ENCODE data around the gene NCBP3.
A peak's percentile ranks its signal among the peaks of the same experiment; 100 is the strongest.
"Not testable (repeated sequence)": the region's sequence is repeated elsewhere in the genome, so short reads cannot be mapped to it uniquely, and the experiment has no call there.

The NCBP3 gene

DNA sequence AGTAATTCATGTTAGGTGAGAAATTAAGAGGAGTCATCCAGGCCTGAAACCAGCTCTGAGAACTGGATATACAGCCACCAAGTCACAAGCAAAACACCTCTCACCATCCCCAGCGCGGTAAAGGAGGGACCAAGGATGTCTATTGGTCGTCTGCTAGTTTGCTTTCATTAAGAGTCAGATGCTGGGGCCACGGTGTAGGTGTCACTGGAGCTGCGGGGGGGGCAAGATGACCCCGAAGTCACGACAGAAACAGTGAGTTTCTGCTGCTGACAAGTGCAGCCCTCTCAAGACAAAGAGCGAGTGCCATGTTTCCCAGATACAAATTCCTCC lies 790 bp downstream of the NCBP3 start:
- TF ChIP-seq ZNF274 (IDR thresholded peaks at IDR 0.05; ENCODE audit: low read depth, low read length), result no peak
- H3K4me3 ChIP-seq (ENCODE audit: low read length), result peak overlapping the region; percentile 96

DNA sequence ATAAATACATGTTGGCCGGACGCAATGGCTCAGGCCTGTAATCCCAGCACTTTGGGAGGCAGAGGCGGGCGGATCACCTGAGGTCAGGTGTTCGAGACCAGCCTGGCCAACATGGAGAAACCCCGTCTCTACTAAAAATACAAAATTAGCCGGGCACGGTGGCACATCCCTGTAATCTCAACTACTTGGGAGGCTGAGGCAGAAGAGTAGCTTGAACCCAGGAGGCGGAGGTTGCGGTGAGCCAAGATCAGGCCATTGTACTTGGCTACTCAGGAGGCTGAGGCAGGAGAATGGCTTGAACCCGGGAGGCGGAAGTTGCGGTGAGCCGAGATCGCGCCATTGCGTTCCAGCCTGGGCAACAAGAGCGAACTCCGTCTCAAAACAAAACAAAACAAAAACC lies 1.5 kb downstream of the NCBP3 start:
- not testable (repeated sequence) for H3K4me3 ChIP-seq (ENCODE audit: low read length)

DNA sequence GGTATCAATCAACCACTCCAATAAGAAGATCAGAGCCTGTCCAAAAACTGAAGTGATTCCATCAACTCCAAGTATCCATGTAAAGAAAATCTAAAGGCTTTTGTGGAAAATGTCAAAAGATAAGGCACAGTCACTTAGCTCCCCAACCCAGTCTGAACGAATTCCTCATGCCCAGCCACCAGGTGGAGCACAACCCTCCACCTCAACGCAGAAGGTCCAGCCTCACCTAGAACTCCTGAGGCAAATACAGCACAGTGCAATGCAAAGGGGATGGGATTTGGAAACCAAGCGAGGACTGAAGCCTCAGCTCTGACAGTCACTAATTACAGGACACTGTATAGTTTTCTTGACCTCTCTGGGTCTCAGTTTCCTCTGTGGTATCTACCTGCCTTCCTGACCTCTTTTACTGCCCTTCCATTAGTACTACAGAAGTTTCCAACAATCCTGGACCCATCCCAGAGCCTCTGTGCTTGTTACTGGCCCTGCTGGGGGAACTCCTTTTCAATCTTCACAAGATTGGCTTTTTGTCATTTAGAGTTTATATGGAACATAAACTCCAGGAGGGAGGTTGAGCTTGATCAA lies 2.0 kb downstream of the NCBP3 start:
- H3K4me3 ChIP-seq (ENCODE audit: low read length), result no peak overlapping the region
- no peak for TF ChIP-seq ZNF274 (IDR thresholded peaks at IDR 0.05; ENCODE audit: low read depth, low read length)

DNA sequence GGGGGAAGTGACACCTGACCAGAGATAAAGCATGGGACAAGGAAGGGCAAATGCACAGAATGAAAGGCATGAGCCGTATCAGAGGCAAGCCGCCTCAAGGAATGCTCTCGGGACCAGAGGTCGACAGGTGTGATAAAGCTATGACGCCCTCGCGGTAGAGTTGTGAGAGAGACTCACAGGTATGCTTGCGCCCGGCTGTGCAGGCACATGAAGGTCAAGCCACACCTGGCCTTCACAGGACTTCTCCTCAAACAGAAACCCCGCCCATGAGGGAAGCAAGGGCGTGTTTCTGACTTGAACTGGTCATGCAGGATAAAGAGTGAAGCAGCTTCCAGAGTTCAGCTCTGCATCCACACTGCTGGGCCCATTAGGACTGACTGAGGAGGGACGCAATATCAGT lies 7.8 kb downstream of the NCBP3 start:
- no peak overlapping the region for H3K4me3 ChIP-seq (ENCODE audit: low read length)
- TF ChIP-seq ZNF274 (IDR thresholded peaks at IDR 0.05; ENCODE audit: low read depth, low read length), result no peak

DNA sequence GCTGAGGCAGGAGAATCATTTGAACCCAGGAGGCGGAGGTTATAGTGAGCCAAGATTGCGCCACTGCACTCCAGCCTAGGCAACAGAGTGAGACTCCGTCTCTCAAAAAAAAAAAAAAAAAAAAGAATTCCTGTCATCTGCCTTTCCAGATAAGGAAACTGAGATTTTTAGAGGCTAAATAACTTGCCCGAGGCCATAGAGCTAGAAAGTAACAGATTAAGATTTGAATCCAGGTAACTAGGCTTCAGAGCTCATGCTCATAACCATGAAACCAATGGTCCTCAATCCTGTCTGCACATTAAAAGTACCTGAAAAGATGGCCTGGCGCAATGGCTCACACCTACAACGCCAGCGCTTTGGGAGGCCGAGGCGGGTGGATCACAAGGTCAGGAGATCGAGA lies 9.5 kb downstream of the NCBP3 start:
- no peak overlapping the region for H3K4me3 ChIP-seq (ENCODE audit: low read length)
- no peak for TF ChIP-seq ZNF274 (IDR thresholded peaks at IDR 0.05; ENCODE audit: low read depth, low read length)

DNA sequence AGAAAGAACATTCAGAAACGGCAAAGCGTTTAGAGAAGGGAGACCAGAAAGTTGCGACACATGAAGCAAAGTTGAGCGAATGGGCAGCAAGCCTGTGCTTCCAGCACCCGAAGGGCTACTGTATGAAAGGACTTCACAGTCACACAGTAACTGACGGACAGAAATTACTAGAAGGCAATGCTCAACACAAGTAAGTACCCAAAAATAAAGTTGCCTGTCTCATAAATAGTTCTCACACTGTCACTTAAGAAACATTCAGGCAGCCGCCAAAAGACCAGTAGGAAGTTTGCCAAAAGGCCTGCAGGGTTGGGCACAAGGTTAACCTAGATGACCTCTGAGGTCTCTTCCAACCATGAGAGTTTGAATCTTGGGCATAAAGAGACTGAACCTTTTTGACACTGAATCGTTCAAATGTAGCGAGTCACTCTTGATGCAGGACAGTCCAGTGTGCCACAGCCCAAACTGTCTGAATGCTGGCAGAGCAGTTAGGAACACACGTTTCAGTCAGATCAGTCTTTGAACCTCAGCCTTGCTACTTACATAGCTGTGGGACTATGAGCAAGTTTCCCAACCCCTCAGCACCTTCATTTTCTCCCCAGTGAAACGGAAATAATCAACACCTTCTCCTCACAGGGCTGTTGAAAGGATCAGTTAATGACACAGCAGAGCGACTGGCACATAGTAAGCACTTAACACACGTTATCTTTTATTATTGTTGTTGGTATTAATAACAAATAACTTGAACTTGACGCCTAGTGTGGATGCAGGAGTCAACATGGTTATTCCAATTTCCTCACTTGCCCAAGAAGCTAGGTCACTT lies 10.4 kb downstream of the NCBP3 start:
- TF ChIP-seq ZNF274 (IDR thresholded peaks at IDR 0.05; ENCODE audit: low read depth, low read length), result no peak
- no peak overlapping the region for H3K4me3 ChIP-seq (ENCODE audit: low read length)

DNA sequence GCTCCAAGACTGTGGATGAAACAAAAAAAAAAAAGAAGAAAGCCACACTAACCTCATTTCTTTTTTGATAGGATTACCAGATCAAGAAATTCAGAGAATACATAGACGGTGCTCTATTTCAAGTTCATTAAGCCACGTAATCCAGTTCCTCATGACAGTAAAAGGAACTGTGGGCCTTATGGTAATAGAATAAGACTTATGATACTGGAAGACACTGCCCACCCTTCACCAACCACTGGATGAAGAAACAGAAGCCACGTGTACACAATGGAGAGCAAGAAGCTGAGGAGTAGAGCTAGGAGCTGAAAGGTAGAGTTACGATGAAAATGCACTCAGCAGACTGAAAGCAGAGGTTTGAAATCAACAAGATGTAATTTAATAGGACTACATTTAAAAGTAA lies 11.2 kb downstream of the NCBP3 start:
- no peak overlapping the region for H3K4me3 ChIP-seq (ENCODE audit: low read length)

DNA sequence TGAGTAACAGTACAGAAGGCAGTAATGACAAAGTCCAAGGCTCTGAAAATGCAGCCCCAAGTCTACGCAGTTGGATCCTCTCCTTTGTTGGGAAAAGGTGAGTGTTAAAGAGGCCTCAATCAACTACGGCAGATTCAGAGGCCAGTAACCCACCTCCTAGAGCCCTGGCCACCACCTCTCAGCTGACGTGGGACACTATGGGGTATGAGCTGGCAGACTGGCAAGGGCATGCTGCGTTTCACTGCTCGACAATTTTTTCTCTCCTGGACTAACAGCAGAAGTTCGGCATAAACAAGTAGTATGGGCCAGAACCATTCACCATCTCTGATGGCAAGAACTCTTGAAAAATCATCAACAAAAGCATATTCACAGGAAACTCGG lies 17.2 kb downstream of the NCBP3 start:
- TF ChIP-seq ZNF274 (IDR thresholded peaks at IDR 0.05; ENCODE audit: low read depth, low read length), result no peak
- H3K4me3 ChIP-seq (ENCODE audit: low read length), result no peak overlapping the region

More for the DNA sequence above, 11.2 kb downstream of the NCBP3 start:
- no peak for TF ChIP-seq ZNF274 (IDR thresholded peaks at IDR 0.05; ENCODE audit: low read depth, low read length)

DNA sequence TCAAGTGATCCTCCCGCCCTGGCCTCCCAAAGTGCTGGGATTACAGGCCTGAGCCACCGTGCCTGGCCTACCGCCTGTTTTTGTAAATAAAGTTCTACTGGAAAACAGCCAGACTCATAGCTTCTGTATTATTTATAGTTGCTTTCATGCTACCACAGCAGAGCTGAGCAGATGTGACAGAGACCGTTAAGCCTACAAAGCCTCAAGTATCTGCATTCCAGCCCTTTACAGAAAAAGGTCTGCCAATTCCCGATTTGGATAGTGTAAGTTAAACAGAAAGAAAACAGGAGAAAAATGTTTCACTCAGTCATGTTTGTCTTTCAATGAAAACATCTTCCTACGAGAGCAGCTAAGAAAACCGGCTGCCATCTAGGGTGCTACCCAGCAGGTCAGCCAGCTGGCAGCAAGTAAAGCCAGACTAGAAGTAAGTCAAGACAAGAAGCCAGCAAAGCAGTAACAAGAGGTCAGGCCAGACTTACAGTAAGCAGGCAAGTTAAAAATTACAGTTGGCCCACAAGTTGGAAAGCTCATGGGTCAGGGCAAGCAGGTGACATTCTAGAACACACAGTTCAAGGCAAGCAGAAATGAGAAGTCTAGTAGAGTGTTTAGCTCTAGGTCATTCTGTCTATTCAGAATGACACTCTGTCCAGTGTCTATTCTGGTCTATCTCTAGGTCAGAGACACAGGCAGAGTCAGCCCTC lies 17.7 kb downstream of the NCBP3 start:
- no peak overlapping the region for H3K4me3 ChIP-seq (ENCODE audit: low read length)
- TF ChIP-seq ZNF274 (IDR thresholded peaks at IDR 0.05; ENCODE audit: low read depth, low read length), result no peak

DNA sequence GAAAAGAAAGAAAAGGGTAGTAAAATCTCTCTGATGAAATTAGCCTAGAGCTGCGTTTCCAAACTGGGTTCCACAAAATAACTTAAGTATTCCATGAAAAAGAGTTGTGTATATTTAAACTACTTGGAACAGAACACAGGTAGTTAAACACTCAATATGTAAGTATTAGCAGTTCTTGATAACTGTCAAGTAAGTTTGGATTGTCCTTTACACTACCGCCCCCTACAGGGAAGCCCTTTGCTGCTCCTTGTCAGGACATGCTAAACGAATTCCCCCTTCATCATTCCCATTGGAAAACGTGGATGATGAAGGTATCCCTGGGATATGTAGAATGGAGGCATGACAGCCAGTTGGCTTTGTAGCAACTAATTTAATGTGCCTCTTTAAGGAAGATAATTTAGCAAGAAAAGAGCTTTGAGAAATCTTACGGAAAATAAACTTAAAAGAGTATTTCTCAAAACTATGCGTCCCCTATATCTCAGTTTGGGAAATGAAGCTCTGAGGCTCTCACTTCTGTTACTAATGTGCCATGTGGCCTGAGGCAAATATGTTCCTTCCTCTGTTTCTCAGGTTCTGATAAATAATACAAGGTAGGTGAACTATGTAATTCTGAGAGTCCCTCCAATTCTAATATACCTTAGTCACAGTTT lies 18.8 kb downstream of the NCBP3 start:
- no peak overlapping the region for H3K4me3 ChIP-seq (ENCODE audit: low read length)
- no peak for TF ChIP-seq ZNF274 (IDR thresholded peaks at IDR 0.05; ENCODE audit: low read depth, low read length)

DNA sequence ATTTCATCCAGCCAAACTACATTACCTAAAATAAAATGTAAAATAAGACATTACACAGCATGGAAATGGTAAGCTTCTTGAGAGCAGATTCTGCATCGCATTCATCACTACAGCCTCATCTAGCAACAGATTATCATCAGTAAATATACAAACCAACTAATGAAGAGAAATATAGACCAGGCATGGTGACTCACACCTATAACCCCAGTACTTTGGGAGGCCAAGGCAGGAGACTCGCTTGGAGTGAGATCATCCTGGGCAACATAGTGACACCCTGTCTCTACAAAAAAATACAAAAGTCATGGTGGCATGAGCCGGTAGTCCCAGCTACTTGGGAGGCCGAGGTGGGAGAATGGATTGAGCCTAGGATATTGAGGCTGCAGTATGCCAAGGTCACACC lies 19.9 kb downstream of the NCBP3 start:
- TF ChIP-seq ZNF274 (IDR thresholded peaks at IDR 0.05; ENCODE audit: low read depth, low read length), result no peak
- H3K4me3 ChIP-seq (ENCODE audit: low read length), result no peak overlapping the region

DNA sequence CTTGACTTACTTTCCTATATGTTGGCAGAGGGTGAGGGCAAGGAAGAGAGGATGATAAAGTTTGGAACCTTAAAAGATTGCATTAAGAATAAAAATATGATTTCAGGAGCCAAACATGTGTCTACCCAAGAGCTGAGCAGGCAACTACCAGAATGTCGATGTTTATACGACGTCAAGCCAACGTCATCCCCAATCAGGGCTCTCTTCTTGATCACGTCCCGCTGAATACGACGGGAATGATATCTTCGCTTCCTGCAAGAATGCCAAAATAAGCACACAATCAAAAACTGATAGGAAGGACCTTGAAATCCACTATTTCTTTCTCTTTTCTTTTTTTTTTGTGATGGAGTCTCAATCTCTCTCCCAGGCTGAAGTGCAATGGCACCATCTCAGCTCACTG lies 24.9 kb downstream of the NCBP3 start:
- no peak overlapping the region for H3K4me3 ChIP-seq (ENCODE audit: low read length)
- no peak for TF ChIP-seq ZNF274 (IDR thresholded peaks at IDR 0.05; ENCODE audit: low read depth, low read length)

DNA sequence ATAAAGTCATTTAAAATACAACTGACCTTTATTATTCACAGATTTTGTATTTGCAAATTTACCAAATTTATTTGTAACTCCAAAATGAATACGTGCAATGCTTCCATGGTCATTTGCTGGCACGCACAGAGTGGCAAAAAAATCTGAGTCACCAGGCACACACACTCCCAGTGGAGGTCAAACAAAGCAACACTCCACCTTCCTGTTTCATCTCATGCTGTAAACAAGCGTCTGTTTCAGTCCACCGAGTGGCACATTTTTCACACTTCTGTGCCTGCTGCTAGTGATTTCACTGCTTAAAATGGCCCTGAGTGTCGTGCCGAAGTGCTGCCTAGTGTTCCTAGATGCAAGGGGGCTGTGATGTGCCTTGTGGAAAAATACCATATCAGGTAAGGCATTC lies 27.3 kb downstream of the NCBP3 start:
- no peak for TF ChIP-seq ZNF274 (IDR thresholded peaks at IDR 0.05; ENCODE audit: low read depth, low read length)
- H3K4me3 ChIP-seq (ENCODE audit: low read length), result no peak overlapping the region

DNA sequence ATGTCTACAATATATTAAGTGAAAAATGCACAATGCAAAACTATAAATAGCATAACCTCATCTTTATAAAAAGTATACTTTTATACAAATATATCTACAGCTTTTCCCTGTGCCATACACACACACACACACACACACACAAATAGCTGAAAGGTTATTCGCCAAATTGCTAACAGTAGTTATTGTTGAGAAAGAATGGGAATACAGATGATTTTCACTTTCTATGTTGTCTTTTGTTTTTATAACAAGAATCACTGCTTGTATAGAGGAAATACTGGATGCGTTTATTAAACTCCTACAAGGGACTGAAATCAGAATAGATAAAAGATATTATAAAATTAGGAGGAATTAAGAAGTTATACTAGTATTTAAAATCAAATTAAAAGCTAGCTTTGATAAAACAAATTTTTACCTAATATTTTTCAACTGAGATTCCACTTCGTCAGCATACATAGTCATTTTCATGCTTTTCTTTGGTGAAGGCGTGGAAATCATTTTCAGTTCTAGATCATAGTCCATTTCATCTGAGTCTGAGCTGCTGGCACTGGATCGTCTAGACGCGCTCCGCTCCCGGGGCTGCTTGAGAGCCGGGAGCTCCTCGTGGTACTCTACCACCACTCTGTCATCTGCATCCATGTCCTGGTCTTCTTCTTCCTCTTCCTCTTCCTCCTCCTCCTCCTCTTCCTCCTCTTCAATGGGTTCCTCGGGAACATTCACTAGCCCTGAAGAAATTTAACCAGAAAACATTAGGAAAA lies 28.0 kb downstream of the NCBP3 start:
- no peak for TF ChIP-seq ZNF274 (IDR thresholded peaks at IDR 0.05; ENCODE audit: low read depth, low read length)
- H3K4me3 ChIP-seq (ENCODE audit: low read length), result no peak overlapping the region

All from GM08714 (cell line).